GM10248 (cell line): ENCODE measurements around the gene CDC6.

Source experiments
- CTCF ChIA-PET: fragments of 300-600 bp; sonication (Branson Sonifier 250); formaldehyde crosslinking; extraction: SDS; loops from one replicate; lab custom pipeline; 2021; ENCODE audit warnings: antibody characterized with exemption; lab: Yijun Ruan, JAX
- POLR2A ChIA-PET: fragments of 350-650 bp; sonication (Branson Sonifier 250); formaldehyde crosslinking; extraction: SDS; loops from one replicate; lab custom pipeline; 2020; ENCODE audit warnings: antibody characterized with exemption; lab: Yijun Ruan, JAX
- DNase-seq: peaks from one replicate; pipeline ENCODE4 v3.0.0; 2012; ENCODE audit errors: extremely low spot score
- CTCF ChIP-seq: IDR thresholded peaks from 2 replicates; pipeline ENCODE4 v1.5.1; 2012; ENCODE audit warnings: mild to moderate bottlenecking, low read depth; ENCODE audit errors: extremely low read depth, missing control alignments, control extremely low read depth

Gene CDC6

GRCh38 chr17:40329839-40330794 is 42.4 kb downstream of the CDC6 start:
- ChIA-PET CTCF (interaction anchor here (0.9 to 6.6 kb wide), 6 partner anchors 9 to 204 kb away, joined by 3 to 50 read pairs (median 4); no protein-coding TSS in a partner anchor), POLR2A (interaction anchor here (0.6 kb wide), 1 partner anchor 1727 kb away, joined by 5 read pairs; no protein-coding TSS in a partner anchor)
- TF ChIP-seq CTCF = no peak
- no peak for DNase-seq

- ChIA-PET POLR2A (no interaction called here), CTCF (interaction anchor here (0.9 to 5.2 kb wide), 7 partner anchors 8 to 203 kb away, joined by 3 to 33 read pairs (median 3); no protein-coding TSS in a partner anchor)
- no peak for TF ChIP-seq CTCF
- DNase-seq = no peak
Observed at GRCh38 chr17:40330850-40331470, 43.3 kb downstream of the CDC6 start.

GRCh38 chr17:40331743-40332641 is 44.3 kb downstream of the CDC6 start:
- TF ChIP-seq CTCF = no peak
- ChIA-PET CTCF (interaction anchor here (0.9 to 5.2 kb wide), 4 partner anchors 9 to 22 kb away, joined by 3 to 33 read pairs (median 4); no protein-coding TSS in a partner anchor), POLR2A (no interaction called here)
- no peak for DNase-seq

DNA sequence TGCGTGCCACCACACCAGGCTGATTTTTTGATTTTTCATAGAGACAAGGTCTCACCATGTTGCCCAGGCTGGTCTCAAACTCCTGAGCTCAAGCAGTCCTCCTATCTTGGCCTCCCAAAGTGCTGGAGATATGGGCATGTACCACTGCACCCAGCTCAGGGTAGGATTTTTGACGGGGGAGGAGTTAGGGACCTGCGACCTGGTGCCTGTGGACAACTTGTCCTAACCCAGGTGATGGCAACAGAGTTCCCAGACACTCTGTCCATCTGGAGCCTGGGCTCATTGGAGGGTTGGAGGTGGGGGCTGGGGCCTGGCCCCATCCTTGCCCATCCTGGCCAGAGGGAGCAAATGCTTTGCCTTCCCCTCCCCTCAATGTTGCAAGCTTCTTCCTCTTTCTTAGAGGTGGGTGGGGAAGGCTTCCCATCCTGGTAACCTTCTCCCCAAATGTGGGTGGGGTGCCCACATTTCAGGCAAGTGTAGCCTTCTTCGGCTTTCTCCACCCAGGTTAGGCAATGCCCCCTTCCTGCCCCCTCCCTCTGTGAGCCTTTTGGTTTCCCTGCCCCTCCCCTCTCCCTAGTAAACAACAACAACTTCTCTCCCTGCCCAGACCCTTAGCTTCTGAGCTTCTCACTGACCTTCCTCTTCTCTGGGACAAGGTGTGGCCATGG is 46.2 kb downstream of the CDC6 start:
- POLR2A ChIA-PET = no interaction called here

DNA sequence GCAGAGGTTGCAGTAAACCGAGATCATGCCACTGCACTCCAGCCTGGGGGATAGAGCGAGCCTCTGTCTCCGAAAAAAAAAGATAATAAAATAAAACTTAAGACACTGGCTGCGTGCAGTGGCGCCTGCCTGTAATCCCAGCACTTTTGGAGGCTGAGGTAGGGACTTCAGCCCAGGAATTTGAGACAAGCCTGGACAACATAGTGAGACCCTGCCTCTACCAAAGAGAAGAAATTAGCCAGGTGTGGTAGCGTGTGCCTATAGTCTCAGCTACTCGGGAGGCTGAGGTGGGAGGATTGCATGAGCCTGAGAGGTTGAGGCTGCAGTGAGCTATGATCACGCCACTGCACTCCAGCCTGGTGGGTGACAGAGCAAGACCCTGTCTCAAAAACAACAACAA is 47.9 kb downstream of the CDC6 start:
- POLR2A ChIA-PET = no interaction called here

More for the DNA sequence above, 46.2 kb downstream of the CDC6 start:
- CTCF ChIA-PET = interaction anchor here (0.9 to 5.2 kb wide), 5 partner anchors 9 to 31 kb away, joined by 3 to 33 read pairs (median 4); no protein-coding TSS in a partner anchor
- no peak for TF ChIP-seq CTCF
- DNase-seq = no peak

More for the DNA sequence above, 47.9 kb downstream of the CDC6 start:
- TF ChIP-seq CTCF = no peak
- DNase-seq = no peak
- CTCF ChIA-PET = interaction anchor here (1.1 to 5.2 kb wide), 5 partner anchors 11 to 32 kb away, joined by 3 to 33 read pairs (median 6); no protein-coding TSS in a partner anchor
